GM12892 (cell line): ENCODE measurements around the gene RAB43.
"Not testable (repeated sequence)": the region's sequence is repeated elsewhere in the genome, so short reads cannot be mapped to it uniquely, and the experiment has no call there.

ENCODE experiments used
- DNase-seq: peaks from one replicate; pipeline ENCODE4 v3.0.0; 2011; ENCODE audit not compliant: insufficient read length
- FAIRE-seq: peaks from 2 replicates; lab custom pipeline; 2011; peaks lifted over from hg19 to GRCh38; lab: Jason Lieb, UNC
- POLR2A ChIP-seq: IDR thresholded peaks from 2 replicates; pipeline ENCODE4 v1.6.1; 2011; ENCODE audit warnings: low read depth, low read length, control low read depth
- POLR2AphosphoS5 ChIP-seq: IDR thresholded peaks from 2 replicates; pipeline ENCODE4 v1.6.1; 2011; ENCODE audit warnings: low read depth, low read length, control low read depth
- TAF1 ChIP-seq: IDR thresholded peaks from 2 replicates; pipeline ENCODE4 v1.6.1; 2011; ENCODE audit warnings: low read depth, mild to moderate bottlenecking, control low read depth, low read length, borderline replicate concordance

Gene RAB43

DNA sequence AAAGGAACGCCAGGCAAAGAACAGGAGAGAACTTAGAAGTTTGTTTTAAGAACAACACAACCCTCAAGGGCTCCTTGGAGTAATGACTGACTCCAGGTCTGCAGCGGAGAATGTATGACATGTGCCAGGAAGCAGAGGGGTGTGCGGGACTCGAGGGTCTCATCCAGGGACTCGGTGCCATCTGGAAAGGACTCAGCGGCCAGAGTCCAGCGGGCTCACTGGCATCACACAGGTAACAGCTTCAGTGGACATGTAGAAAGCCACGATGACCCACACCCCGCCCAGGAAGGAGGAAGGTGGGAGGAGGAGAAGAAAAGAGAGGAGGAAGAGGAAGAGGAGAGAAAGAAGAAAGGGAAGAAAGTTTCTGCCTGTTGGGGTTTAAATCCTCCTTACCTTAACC, 39.6 kb downstream of the RAB43 start:
- FAIRE-seq = no peak

GRCh38 chr3:129081503-129081902, 40.1 kb downstream of the RAB43 start:
- no peak for FAIRE-seq
- DNase-seq = no peak
- TF ChIP-seq TAF1 = no peak
- TF ChIP-seq POLR2A = no peak
- TF ChIP-seq POLR2AphosphoS5 = no peak

More for the DNA sequence above, 39.6 kb downstream of the RAB43 start:
- TF ChIP-seq POLR2A (no peak), POLR2AphosphoS5 (no peak), TAF1 (no peak)
- no peak for DNase-seq

DNA sequence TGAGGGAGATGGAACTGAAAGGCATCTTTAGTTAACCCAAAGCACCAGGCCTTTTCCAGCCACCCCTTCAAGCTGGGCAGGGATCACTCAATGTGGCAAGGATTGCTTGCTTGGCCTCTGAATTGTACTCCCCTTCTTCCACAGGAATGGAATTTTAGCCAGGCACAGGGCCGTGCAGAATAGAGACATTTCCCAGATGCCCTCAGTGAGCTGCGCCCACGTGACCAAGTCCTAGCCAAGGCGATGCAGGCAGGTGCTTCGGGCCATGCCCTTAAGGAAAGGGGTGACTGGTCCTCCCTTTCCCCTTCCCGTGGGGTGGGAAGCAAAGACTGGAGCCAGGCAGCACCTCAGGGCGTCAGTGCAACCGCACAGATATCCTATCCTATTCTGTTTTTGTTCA, 43.1 kb downstream of the RAB43 start:
- TF ChIP-seq POLR2A = no peak
- TF ChIP-seq POLR2AphosphoS5 = no peak
- TF ChIP-seq TAF1 = no peak
- FAIRE-seq = no peak
- DNase-seq = no peak

DNA sequence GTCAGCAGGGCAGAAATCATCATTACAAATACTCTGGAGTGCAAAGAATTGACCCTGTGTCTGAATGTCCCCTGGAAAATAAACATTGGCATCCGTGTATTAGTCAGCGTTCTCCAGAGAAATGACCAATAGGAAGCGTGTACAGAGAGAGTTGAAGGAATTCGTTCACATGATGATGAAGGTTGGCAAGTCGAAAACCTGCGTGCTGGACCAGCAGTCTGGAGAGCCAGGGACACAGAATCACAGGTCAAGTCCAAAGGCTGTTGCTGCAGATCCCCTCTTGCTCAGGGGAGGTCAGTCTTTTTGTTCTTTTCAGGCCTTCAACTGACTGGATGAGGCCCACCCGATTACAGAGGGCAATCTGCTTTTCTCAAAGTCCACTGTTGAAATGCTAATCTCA, 44.4 kb downstream of the RAB43 start:
- FAIRE-seq = no peak
- no peak for DNase-seq
- TF ChIP-seq TAF1 (no peak), POLR2A (no peak), POLR2AphosphoS5 (no peak)

- no peak for DNase-seq
- no peak for TF ChIP-seq POLR2AphosphoS5
- no peak for TF ChIP-seq POLR2A
- no peak for TF ChIP-seq TAF1
- FAIRE-seq = no peak
These were observed 51.3 kb downstream of the RAB43 start for GRCh38 chr3:129070086-129070885.

DNA sequence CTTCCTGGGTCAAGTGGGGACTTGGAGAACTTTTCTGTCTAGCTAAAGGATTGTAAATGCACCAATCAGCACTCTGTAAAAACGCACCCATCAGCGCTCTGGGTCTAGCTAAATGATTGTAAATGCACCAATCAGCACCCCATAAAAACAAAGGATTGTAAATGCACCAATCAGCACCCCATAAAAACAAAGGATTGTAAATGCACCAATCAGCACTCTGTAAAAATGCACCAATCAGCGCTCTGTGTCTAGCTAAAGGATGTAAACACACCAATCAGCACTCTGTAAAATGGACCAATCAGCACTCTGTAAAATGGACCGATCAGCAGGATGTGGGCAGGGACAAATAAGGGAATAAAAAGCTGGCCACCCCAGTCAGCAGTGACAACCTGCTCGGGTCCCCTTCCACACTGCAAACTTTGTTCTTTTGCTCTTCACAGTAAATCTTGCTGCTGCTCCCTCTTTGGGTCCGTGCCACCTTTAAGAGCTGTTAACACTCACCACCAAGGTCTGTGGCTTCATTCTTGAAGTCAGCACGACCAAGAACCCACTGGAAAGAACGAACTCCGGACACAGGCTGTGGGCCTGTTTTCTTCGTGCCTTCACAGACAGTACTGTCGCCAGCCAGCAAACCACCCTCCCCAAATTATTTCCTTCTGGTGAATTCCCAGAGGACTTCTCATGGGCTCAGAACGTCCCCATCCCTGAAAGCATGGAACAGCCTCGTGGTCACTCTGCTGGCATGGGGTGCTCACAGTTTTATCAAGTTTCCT, 52.1 kb downstream of the RAB43 start:
- not testable (repeated sequence) for FAIRE-seq, DNase-seq

- no peak for FAIRE-seq
- TF ChIP-seq TAF1 (no peak), POLR2A (no peak), POLR2AphosphoS5 (no peak)
- no peak for DNase-seq
These were observed 53.2 kb downstream of the RAB43 start for GRCh38 chr3:129068291-129068886.

DNA sequence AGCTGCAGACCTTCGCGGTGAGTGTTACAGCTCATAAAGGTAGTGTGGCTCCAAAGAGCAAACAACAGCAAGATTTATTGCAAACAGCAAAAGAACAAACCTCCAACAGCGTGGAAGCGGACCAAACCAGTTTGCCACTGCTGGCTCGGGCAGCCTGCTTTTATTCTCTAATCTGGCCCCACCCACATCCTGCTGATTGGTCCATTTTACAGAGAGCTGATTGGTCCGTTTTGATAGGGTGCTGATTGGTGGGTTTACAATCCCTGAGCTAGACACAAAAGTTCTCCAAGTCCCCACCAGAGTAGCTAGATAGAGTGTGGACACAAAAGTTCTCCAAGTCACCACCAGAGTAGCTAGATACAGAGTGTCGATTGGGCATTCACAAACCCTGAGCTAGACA, 53.9 kb downstream of the RAB43 start:
- not testable (repeated sequence) for FAIRE-seq, DNase-seq

GRCh38 chr3:129065720-129066073, 55.9 kb downstream of the RAB43 start:
- DNase-seq (no peak), FAIRE-seq (no peak)

GRCh38 chr3:129065016-129065719, 56.4 kb downstream of the RAB43 start:
- FAIRE-seq = no peak
- no peak for DNase-seq
- TF ChIP-seq POLR2AphosphoS5 = no peak
- TF ChIP-seq POLR2A = no peak
- no peak for TF ChIP-seq TAF1

More at GRCh38 chr3:129065720-129066073, 55.9 kb downstream of the RAB43 start:
- no peak for TF ChIP-seq POLR2AphosphoS5
- no peak for TF ChIP-seq TAF1
- TF ChIP-seq POLR2A = no peak

- FAIRE-seq (no peak), DNase-seq (no peak)
- TF ChIP-seq POLR2AphosphoS5 (no peak), TAF1 (no peak), POLR2A (no peak)
These were observed 57.6 kb downstream of the RAB43 start for GRCh38 chr3:129063841-129064482.
